Esophagus squamous epithelium (tissue), 4 donors: ENCODE measurements around the gene PARP14.

ENCODE experiments used
- CTCF ChIP-seq, 6 experiments: fragments of 450-650 bp in 4 of 6; fragments of 200-600 bp in 2 of 6; sonication (generic) in 2 of 6; IDR thresholded peaks; one replicate each; pipeline ENCODE4 v1.5.1; 2016 to 2019; ENCODE audit warnings: antibody characterized with exemption in 6 of 6, mild to moderate bottlenecking in 4 of 6, moderate library complexity in 4 of 6
- POLR2A ChIP-seq, 4 donors: fragments of 450-650 bp; IDR thresholded peaks; one replicate each; pipeline ENCODE4 v1.6.1; 2017; ENCODE audit warnings: antibody characterized with exemption in 4 of 4, mild to moderate bottlenecking in 4 of 4, moderate library complexity in 3 of 4

GRCh38 chr3:122635789-122636188 is 44.9 kb upstream of the PARP14 start:
- no peak for TF ChIP-seq CTCF (IDR thresholded peaks at IDR 0.05)
- TF ChIP-seq POLR2A (IDR thresholded peaks at IDR 0.05) = no peak
